Activated CD4-positive, alpha-beta T cell treated with anti-CD3 and anti-CD28 coated beads, Interleukin-2, amount 10 ng/mL, durations not matched to agents 7 days and 5 days (primary cell): ENCODE results near the gene MFF. TPM values are rescaled to one million over a fixed set of nuclear protein-coding genes. Genes with fewer than 3 reads are reported as not detected.
"Not testable (repeated sequence)": the region's sequence is repeated elsewhere in the genome, so short reads cannot be mapped to it uniquely, and the experiment has no call there.

Source experiments
- CTCF ChIA-PET: fragments of 350-600 bp; sonication (Branson Sonifier 250); formaldehyde crosslinking; loops from one replicate; lab custom pipeline; 2021; ENCODE audit warnings: antibody characterized with exemption; lab: Charles Lee
- POLR2A ChIA-PET: fragments of 350-600 bp; sonication (Branson Sonifier 250); formaldehyde crosslinking; loops from one replicate; lab custom pipeline; 2021; ENCODE audit warnings: antibody characterized with exemption; lab: Charles Lee
- DNase-seq: peaks from one replicate; pipeline ENCODE4 v3.0.0-alpha.2; 2020
- H3K27ac Mint-ChIP-seq: one replicate; pipeline ENCODE4 v1.8.0; 2021; ENCODE audit warnings: mild to moderate bottlenecking, moderate library complexity, mixed read lengths
- H3K27me3 Mint-ChIP-seq: one replicate; pipeline ENCODE4 v1.8.0; 2021; ENCODE audit warnings: mixed read lengths
- H3K36me3 Mint-ChIP-seq: one replicate; pipeline ENCODE4 v1.8.0; 2021; ENCODE audit warnings: low read depth, mixed read lengths
- H3K4me1 Mint-ChIP-seq: one replicate; pipeline ENCODE4 v1.8.0; 2021; ENCODE audit warnings: mixed read lengths
- H3K4me3 Mint-ChIP-seq: one replicate; pipeline ENCODE4 v1.8.0; 2021; ENCODE audit warnings: mild to moderate bottlenecking, moderate library complexity, mixed read lengths
- H3K9me3 Mint-ChIP-seq: one replicate; pipeline ENCODE4 v1.8.0; 2021; ENCODE audit warnings: mixed read lengths
- total RNA-seq, 2 experiments: library from RNA; stranded (reverse); gene quantifications; one replicate each; pipeline ENCODE4 v1.2.3, GENCODE V29; 2021

Gene MFF
- total RNA-seq, 2 experiments from 2014 or later, result 64.5 to 79.4 TPM

DNA sequence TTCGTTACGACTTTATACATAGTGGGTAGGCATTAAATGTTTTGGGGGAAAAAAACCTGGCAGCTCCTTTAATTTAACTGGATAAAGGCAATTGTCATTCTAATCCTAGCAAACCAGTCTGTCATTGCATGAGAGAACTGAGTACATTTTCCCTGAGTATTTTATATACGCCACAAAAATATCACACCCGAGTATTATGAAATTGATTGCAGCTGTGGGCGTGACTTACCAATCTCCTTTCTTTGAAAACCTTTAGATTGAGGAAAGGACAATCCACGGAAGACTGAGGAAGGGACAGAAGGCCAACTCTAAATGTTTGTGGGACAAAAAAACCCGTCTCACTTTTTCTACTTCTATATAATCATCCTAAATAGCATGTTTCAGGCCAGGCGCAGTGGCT, 45.0 kb downstream of the MFF start:
- peaks cover 4% of the 10 kb centered on the region for H3K4me1 Mint-ChIP-seq
- POLR2A ChIA-PET, result no interaction called here
- H3K27me3 Mint-ChIP-seq, result no peaks in the 10 kb centered on the region
- no peak overlapping the region for H3K27ac Mint-ChIP-seq
- DNase-seq, result no peak
- no peaks in the 10 kb centered on the region for H3K36me3 Mint-ChIP-seq
- no peak overlapping the region for H3K4me3 Mint-ChIP-seq
- CTCF ChIA-PET, result no interaction called here
- H3K9me3 Mint-ChIP-seq, result no peaks in the 10 kb centered on the region

DNA sequence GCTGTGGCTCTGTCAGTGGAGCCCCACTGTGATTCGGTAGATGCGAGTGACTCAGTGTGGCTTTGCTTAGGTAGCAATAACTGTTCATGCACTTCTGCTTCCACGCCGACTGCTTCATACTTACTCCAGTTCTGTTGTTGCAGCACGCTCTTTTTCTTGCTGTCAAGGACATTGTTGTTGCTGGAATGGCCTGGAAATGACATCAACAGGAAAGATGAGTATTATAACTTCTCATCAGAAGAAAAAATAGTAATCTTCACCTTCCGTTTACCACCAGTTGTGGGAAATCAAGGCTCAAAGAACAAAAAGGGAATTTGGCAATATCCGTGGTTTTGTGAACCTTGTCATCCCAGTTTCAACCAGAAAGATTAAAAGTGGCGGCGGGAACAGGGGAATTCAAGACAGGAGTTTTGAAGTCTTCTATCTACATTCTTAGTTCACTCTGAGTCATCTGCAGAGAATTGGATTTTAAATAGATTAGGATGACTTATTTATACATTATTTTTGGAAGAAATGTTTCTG, 45.8 kb downstream of the MFF start:
- CTCF ChIA-PET, result no interaction called here
- H3K36me3 Mint-ChIP-seq, result no peaks in the 10 kb centered on the region

DNA sequence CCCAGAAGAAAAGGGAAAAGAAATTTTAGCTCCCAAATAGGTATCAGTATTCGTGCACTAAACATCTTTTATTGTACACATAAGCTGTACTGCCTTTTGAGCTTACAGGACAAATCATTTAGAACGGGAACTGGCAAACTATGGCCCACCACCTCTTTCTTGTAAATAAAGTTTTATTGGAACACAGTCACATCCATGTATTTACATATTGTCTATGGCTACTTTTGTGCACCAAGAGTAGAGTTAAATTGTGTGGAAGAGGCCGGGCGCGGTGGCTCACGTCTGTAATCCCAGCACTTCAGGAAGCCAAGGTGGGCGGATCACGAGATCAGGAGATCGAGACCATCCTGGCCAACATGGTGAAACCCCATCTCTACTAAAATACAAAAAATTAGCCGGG, 48.3 kb downstream of the MFF start:
- Mint-ChIP-seq H3K27me3 (peaks cover 2% of the 10 kb centered on the region), H3K27ac (no peak overlapping the region), H3K9me3 (no peaks in the 10 kb centered on the region), H3K4me1 (peaks cover 4% of the 10 kb centered on the region), H3K4me3 (no peak overlapping the region), H3K36me3 (no peaks in the 10 kb centered on the region)
- CTCF ChIA-PET, result no interaction called here
- DNase-seq, result no peak
- POLR2A ChIA-PET, result no interaction called here

More for the DNA sequence above, 45.8 kb downstream of the MFF start:
- no peak for DNase-seq
- Mint-ChIP-seq H3K4me1 (peaks cover 4% of the 10 kb centered on the region), H3K27ac (no peak overlapping the region), H3K4me3 (no peak overlapping the region), H3K27me3 (no peaks in the 10 kb centered on the region), H3K9me3 (no peaks in the 10 kb centered on the region)
- POLR2A ChIA-PET, result no interaction called here

DNA sequence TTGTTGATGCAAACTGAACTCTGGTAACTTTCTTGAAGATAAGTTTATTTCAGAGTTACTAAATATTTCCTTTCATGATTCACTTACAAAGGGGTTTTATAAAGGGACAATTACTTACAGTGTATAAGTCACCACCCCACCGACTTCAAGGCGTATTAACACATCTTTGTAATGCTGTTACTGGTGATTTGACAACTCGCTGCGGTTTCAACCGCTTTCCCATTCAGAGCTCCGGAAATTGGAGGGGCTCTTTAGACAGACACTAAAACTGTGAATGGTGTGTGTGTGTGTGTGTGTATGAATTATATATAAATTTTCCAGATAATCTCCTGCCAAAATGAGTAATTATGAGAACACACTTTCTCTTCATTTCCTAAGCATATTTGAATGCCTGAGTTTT, 49.1 kb downstream of the MFF start:
- Mint-ChIP-seq H3K4me1 (peaks cover 4% of the 10 kb centered on the region), H3K27ac (no peak overlapping the region), H3K9me3 (no peaks in the 10 kb centered on the region), H3K36me3 (no peaks in the 10 kb centered on the region), H3K27me3 (peaks cover 2% of the 10 kb centered on the region), H3K4me3 (no peak overlapping the region)
- ChIA-PET CTCF (interaction anchor here (1.3 kb wide), 1 partner anchor 9 kb away, joined by 6 read pairs; no protein-coding TSS in a partner anchor), POLR2A (no interaction called here)
- DNase-seq, result peak; percentile 36

DNA sequence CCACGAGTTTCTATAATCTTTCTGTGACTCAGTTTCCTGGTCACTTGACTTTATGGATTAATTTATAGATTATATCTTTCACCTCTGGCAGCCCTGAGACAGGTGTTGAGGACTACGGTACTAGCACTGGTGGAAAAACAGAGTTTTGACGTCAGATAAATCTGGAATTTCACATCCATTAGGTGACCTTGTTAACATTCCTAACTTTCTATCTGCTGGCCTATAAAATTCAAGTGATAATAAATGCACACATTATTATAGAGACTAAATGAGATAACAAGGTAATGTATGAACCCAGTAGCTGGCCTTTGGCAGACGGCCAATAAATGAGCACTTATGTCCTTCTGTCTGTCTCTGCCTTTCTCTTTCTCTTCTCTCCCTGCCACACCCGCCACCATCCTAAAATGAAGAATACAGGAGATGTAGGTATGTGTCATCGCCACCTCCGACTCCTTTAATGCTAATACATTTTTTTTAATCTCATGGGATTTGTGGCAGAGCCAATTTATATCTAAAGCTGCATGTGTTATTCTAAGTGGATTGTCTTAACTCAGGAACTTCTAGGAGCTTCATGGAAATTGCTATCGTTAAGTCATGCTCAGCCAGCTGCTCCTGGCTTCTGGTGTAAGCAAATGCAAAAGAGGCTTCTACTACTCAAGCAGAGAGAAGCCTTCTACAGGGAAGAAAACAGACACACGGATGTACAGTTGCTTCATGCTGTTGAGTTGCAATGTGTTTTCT, 51.8 kb downstream of the MFF start:
- ChIA-PET CTCF (no interaction called here), POLR2A (no interaction called here)
- peaks cover 2% of the 10 kb centered on the region for H3K27me3 Mint-ChIP-seq

DNA sequence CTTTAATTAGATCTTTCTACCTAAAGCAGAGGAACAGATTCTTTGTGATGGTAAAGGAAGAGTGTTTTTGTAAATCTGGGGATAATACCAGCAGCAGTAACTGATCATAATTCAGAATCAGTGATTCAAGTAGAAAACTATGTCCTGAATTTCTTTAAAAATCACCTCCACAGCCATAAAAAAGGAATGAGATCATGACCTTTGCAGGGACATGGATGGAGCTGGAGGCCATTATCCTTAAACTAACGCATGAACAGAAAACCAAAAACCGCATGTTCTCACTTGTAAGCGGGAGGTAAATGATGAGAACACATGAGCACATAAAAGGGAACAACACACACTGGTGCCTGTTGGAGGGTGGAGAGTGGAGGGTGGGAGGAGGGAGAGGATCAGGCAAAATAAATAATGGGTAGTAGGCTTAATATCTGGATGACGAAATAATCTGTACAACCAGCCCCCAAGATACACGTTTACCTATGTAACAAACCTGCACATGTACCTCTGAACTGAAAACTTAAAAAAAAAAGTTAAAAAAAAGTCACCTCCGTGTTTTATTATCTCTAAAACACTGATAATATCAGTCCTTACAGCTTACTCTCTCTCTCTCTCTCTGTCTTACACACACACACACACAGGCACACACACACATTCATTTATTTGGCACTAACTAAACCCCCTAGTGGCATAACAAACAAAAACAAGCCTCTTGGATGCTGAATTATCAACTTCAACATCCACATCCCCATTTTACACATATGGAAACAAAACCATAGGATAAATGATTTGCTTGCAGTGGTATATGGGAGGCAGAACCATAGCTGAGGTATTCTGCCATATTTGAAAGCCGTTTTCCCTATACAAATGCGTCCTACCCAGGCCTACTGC, 52.7 kb downstream of the MFF start:
- POLR2A ChIA-PET, result no interaction called here
- Mint-ChIP-seq H3K4me1 (peaks cover 4% of the 10 kb centered on the region), H3K27me3 (peaks cover 2% of the 10 kb centered on the region), H3K9me3 (no peaks in the 10 kb centered on the region), H3K4me3 (no peak overlapping the region), H3K36me3 (no peaks in the 10 kb centered on the region), H3K27ac (no peak overlapping the region)
- no peak for DNase-seq
- CTCF ChIA-PET, result interaction anchor here (0.8 kb wide), 1 partner anchor 281 kb away, joined by 3 read pairs; no protein-coding TSS in a partner anchor

More for the DNA sequence above, 51.8 kb downstream of the MFF start:
- peaks cover 4% of the 10 kb centered on the region for H3K4me1 Mint-ChIP-seq
- no peak overlapping the region for H3K27ac Mint-ChIP-seq
- DNase-seq, result no peak
- no peak overlapping the region for H3K4me3 Mint-ChIP-seq
- no peaks in the 10 kb centered on the region for H3K36me3 Mint-ChIP-seq
- no peaks in the 10 kb centered on the region for H3K9me3 Mint-ChIP-seq

DNA sequence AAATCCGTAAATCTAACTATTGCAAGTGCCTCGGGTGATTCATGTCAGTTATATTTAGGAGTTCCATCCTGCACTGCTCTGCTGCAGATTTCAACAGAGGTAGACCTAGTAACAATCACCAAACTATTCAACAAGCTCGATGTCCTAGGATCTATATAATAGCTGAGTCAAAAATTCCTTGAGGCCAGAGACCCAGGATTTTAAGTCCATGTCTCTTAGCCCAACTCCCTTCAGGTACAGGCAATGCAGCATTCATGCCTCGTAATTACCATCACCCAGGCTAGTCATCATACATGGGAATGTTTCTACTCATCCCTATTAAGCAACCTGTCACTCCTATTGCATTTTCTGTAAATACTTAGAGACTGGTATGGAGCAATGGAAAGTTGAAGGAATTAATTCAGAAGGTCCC, 53.3 kb downstream of the MFF start:
- Mint-ChIP-seq H3K4me1 (peaks cover 4% of the 10 kb centered on the region), H3K4me3 (no peak overlapping the region), H3K27ac (no peak overlapping the region), H3K27me3 (peaks cover 2% of the 10 kb centered on the region), H3K36me3 (no peaks in the 10 kb centered on the region), H3K9me3 (no peaks in the 10 kb centered on the region)
- DNase-seq, result no peak
- ChIA-PET CTCF (interaction anchor here (0.8 kb wide), 1 partner anchor 280 kb away, joined by 3 read pairs; no protein-coding TSS in a partner anchor), POLR2A (no interaction called here)

DNA sequence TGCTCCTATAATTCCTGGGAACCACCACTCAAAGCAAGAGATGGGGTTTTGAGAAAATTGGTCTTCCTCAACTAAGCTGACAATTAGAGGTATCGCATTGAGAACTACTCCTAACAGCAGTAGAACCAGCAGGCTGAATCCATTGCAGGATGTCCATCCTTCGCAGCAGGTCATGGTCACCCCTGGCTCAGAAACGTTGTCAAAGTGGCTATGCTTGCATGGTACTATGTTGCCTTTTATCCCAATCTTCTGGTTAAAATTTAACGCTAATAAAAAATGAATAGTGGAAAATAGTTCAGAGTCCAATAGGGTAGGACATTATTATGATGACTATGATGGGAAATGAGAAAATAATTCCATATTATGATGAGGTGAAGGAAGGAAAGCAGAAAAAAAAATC, 54.0 kb downstream of the MFF start, which contains the start of gene TM4SF20:
TSS of gene TM4SF20 (minus strand) at position 212 of the 400 bp plus-strand sequence. CDS start at position 174, 38 bp downstream.
- POLR2A ChIA-PET, result no interaction called here

DNA sequence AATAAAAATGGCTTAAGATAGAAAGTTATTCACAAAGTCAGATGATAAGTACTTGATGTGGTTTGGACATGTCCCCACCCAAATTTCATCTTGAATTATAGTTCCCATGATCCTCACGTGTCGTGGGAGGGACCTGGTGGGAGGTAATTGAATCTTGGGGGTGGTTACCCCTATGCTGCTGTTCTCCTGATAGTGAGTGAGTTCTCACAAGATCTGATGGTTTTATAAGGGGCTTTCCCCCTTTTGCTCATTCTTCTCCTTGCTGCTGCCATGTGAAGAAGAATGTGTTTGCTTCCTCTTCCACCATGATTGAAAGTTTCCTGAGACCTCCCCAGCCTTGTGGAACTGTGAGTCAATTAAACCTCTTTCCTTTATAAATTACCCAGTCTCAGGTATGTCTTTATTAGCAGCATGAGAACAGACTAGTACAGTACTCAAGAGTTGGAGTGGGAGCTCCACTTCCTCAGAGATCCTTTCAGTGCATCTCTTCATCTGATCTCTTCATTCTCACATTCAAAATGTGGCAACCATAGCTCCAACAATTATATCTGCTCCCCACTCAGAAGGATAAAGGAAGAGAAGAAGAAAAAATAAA, 57.3 kb downstream of the MFF start:
- not testable (repeated sequence) for H3K36me3 Mint-ChIP-seq, H3K27ac Mint-ChIP-seq
- CTCF ChIA-PET, result interaction anchor here (1.6 kb wide), 1 partner anchor 8 kb away, joined by 6 read pairs; no protein-coding TSS in a partner anchor

More for the DNA sequence above, 54.0 kb downstream of the MFF start, which contains the start of gene TM4SF20:
- H3K4me1 Mint-ChIP-seq, result peaks cover 4% of the 10 kb centered on the region
- no peak within 1 kb of the TSS for H3K27ac Mint-ChIP-seq
- no peaks in the 10 kb centered on the region for H3K9me3 Mint-ChIP-seq
- CTCF ChIA-PET, result no interaction called here
- peaks cover 2% of the 10 kb centered on the region for H3K27me3 Mint-ChIP-seq
- no peak within 1 kb of the TSS for H3K4me3 Mint-ChIP-seq
- no peak for DNase-seq
- no peaks in the 10 kb centered on the region for H3K36me3 Mint-ChIP-seq

DNA sequence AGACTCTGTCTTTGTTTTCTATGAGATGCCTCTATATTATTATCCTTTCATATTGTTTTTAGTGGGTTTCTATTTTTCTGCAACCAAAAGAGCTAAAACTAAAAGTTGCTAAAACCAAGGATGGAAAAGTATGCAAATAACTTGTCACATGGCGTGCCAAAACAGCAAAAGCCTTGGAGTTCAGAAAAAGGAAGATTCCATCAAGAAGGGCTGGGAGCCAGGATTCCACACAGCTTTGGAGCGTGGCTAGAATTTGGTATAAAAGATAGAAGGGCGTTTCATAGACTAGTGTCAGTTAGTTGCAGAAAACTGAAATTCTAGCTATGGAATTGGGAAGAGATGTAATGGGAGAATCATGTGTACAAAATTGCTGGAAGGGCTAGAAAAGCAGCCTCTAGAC, 58.6 kb downstream of the MFF start:
- Mint-ChIP-seq H3K4me3 (no peak overlapping the region), H3K27ac (no peak overlapping the region), H3K36me3 (no peaks in the 10 kb centered on the region), H3K27me3 (peaks cover 2% of the 10 kb centered on the region), H3K4me1 (no peaks in the 10 kb centered on the region), H3K9me3 (no peaks in the 10 kb centered on the region)
- ChIA-PET CTCF (interaction anchor here (1.6 kb wide), 1 partner anchor 9 kb away, joined by 6 read pairs; no protein-coding TSS in a partner anchor), POLR2A (no interaction called here)
- DNase-seq, result no peak

More for the DNA sequence above, 57.3 kb downstream of the MFF start:
- H3K4me3 Mint-ChIP-seq, POLR2A ChIA-PET, DNase-seq, H3K9me3 Mint-ChIP-seq, H3K4me1 Mint-ChIP-seq, H3K27me3 Mint-ChIP-seq: not testable (repeated sequence)

DNA sequence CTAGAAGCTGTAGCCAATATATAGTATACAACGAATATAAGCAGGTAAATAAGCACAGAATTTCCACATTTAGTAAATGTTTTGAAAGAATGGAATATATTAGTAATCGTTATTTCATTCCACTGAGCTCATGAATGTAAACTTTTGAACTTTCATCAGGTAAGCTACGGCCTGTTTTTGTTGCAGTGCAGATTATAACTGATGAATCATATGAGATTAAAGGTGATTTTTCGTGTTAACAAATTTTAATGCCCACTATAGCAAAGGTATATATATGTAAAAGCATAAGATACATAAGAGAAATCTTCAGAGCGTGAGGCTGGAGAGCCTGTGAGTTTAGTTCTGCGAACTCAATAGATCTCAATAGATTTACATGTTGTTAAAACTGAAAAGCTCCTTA, 61.6 kb downstream of the MFF start:
- Mint-ChIP-seq H3K36me3 (no peaks in the 10 kb centered on the region), H3K9me3 (no peaks in the 10 kb centered on the region), H3K4me1 (no peaks in the 10 kb centered on the region), H3K27me3 (peaks cover 2% of the 10 kb centered on the region), H3K27ac (no peak overlapping the region), H3K4me3 (no peak overlapping the region)
- CTCF ChIA-PET, result no interaction called here
- POLR2A ChIA-PET, result no interaction called here
- DNase-seq, result no peak

DNA sequence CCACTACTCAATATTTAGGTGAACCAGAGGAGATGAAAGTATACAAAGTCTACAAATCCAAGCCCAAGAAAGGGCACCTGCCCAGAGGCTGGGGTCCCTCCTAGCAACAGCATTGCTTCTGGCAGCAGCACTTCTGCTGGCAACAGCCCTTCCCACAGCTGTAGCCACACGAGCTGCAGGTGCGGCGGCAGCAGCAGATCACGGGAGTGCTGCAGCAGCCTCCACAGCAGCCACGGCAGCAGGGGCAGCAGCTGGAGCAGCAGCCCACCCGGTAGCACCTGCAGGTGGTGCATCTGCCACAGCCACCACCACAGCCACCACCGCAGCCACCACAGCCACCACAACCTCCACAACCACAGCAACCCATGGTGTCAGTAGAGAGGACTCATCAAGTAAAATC, 62.5 kb downstream of the MFF start, which contains the start of gene SCYGR1:
TSS of gene SCYGR1 (minus strand) at position 367 of the 400 bp plus-strand sequence. CDS start at position 367, 0 bp downstream.
- POLR2A ChIA-PET, H3K27ac Mint-ChIP-seq, H3K27me3 Mint-ChIP-seq, CTCF ChIA-PET, H3K4me1 Mint-ChIP-seq, H3K9me3 Mint-ChIP-seq, DNase-seq, H3K4me3 Mint-ChIP-seq, H3K36me3 Mint-ChIP-seq: not testable (repeated sequence)
